D341Med (cell line): ENCODE results near the gene EEFSEC.

Source experiments
- DNase-seq: peaks from one replicate; pipeline ENCODE4 v3.0.0; 2012; ENCODE audit warnings: low spot score

Gene EEFSEC

GRCh38 chr3:128242818-128243601 is 89.7 kb downstream of the EEFSEC start:
- no peak for DNase-seq

GRCh38 chr3:128243602-128244504 is 90.6 kb downstream of the EEFSEC start:
- no peak for DNase-seq

GRCh38 chr3:128245460-128245859 is 92.2 kb downstream of the EEFSEC start:
- DNase-seq, result no peak

- DNase-seq, result no peak
These were observed 94.6 kb downstream of the EEFSEC start for GRCh38 chr3:128247666-128248409.

GRCh38 chr3:128252083-128252482 is 98.8 kb downstream of the EEFSEC start:
- DNase-seq, result no peak

GRCh38 chr3:128253150-128253549 is 99.9 kb downstream of the EEFSEC start:
- DNase-seq, result no peak

GRCh38 chr3:128254066-128254590 is 100.8 kb downstream of the EEFSEC start:
- DNase-seq, result no peak

- no peak for DNase-seq
These were observed 101.7 kb downstream of the EEFSEC start for GRCh38 chr3:128254967-128255366.

GRCh38 chr3:128256131-128256530 is 102.8 kb downstream of the EEFSEC start:
- no peak for DNase-seq

GRCh38 chr3:128257632-128258031 is 104.4 kb downstream of the EEFSEC start:
- no peak for DNase-seq

GRCh38 chr3:128260275-128260674 is 107.0 kb downstream of the EEFSEC start:
- DNase-seq, result no peak

GRCh38 chr3:128262457-128262856 is 109.2 kb downstream of the EEFSEC start:
- DNase-seq, result no peak

GRCh38 chr3:128263118-128263517 is 109.8 kb downstream of the EEFSEC start:
- DNase-seq, result no peak

GRCh38 chr3:128263946-128264345 is 110.7 kb downstream of the EEFSEC start:
- DNase-seq, result no peak

- DNase-seq, result no peak
These were observed 113.2 kb downstream of the EEFSEC start for GRCh38 chr3:128266453-128266852.

GRCh38 chr3:128267541-128267940 is 114.3 kb downstream of the EEFSEC start:
- DNase-seq, result no peak

GRCh38 chr3:128269006-128269775 is 115.9 kb downstream of the EEFSEC start:
- DNase-seq, result no peak

GRCh38 chr3:128269796-128270195 is 116.5 kb downstream of the EEFSEC start:
- no peak for DNase-seq

- no peak for DNase-seq
These were observed 117.5 kb downstream of the EEFSEC start for GRCh38 chr3:128270559-128271492.
